H9 (cell line): ENCODE data around the gene TOGARAM2. TPM values are rescaled to one million over a fixed set of nuclear protein-coding genes. Genes with fewer than 3 reads are reported as not detected.

Experiments used
- DNase-seq: peaks from one replicate; pipeline ENCODE4 v3.0.0-alpha.2; 2017
- H2AFZ ChIP-seq: one replicate; pipeline ENCODE4 v1.6.1; 2013; ENCODE audit warnings: mild to moderate bottlenecking, low read length, control low read depth, moderate library complexity
- H2AK5ac ChIP-seq: 2 replicates; pipeline ENCODE4 v1.6.1; 2013; ENCODE audit warnings: low read length, control low read depth, mixed read lengths; ENCODE audit not compliant: insufficient read length
- H2BK120ac ChIP-seq: one replicate; pipeline ENCODE4 v1.6.1; 2013; ENCODE audit warnings: low read depth, mild to moderate bottlenecking, low read length, control low read depth, inconsistent platforms; ENCODE audit not compliant: poor library complexity, severe bottlenecking
- H2BK12ac ChIP-seq: 2 replicates; pipeline ENCODE4 v1.6.1; 2013; ENCODE audit warnings: low read length, control low read depth, mixed read lengths, low read depth; ENCODE audit not compliant: insufficient read length
- H2BK15ac ChIP-seq: 2 replicates; pipeline ENCODE4 v1.6.1; 2013; ENCODE audit warnings: low read depth, low read length, control low read depth
- H2BK20ac ChIP-seq: one replicate; pipeline ENCODE4 v1.6.1; 2013; ENCODE audit warnings: low read depth, mild to moderate bottlenecking, low read length, control low read depth, inconsistent platforms; ENCODE audit not compliant: poor library complexity, severe bottlenecking
- H2BK5ac ChIP-seq: 2 replicates; pipeline ENCODE4 v1.6.1; 2013; ENCODE audit warnings: low read length, control low read depth, mixed read lengths; ENCODE audit not compliant: insufficient read length
- H3K14ac ChIP-seq: 2 replicates; pipeline ENCODE4 v1.6.1; 2013; ENCODE audit warnings: low read length, control low read depth; ENCODE audit not compliant: insufficient read depth
- H3K18ac ChIP-seq: 2 replicates; pipeline ENCODE4 v1.6.1; 2013; ENCODE audit warnings: low read depth, mild to moderate bottlenecking, mixed read lengths, low read length, control low read depth; ENCODE audit not compliant: insufficient read length
- H3K23ac ChIP-seq: 2 replicates; pipeline ENCODE4 v1.6.1; 2013; ENCODE audit warnings: low read length, control low read depth, mixed read lengths, low read depth; ENCODE audit not compliant: insufficient read length
- H3K23me2 ChIP-seq: 2 replicates; pipeline ENCODE4 v1.6.1; 2013; ENCODE audit warnings: low read depth, mild to moderate bottlenecking, mixed read lengths, low read length, control low read depth; ENCODE audit not compliant: insufficient read length, poor library complexity, severe bottlenecking
- H3K27ac ChIP-seq: 2 replicates; pipeline ENCODE4 v1.5.1; 2013; ENCODE audit warnings: low read length, control low read depth, mixed read lengths, low read depth; ENCODE audit not compliant: insufficient read length
- H3K27me3 ChIP-seq: 2 replicates; pipeline ENCODE4 v1.6.1; 2013; ENCODE audit warnings: low read length, control low read depth, inconsistent platforms; ENCODE audit not compliant: insufficient read depth
- H3K4ac ChIP-seq: 2 replicates; pipeline ENCODE4 v1.6.1; 2013; ENCODE audit warnings: low read depth, mild to moderate bottlenecking, control low read depth, inconsistent platforms, low read length, moderate library complexity
- H3K4me1 ChIP-seq: 2 replicates; pipeline ENCODE4 v1.6.1; 2013; ENCODE audit warnings: low read length, control low read depth, inconsistent platforms; ENCODE audit not compliant: insufficient read depth
- H3K4me2 ChIP-seq: 2 replicates; pipeline ENCODE4 v1.6.1; 2013; ENCODE audit warnings: low read length, control low read depth, mixed read lengths; ENCODE audit not compliant: insufficient read length, insufficient read depth
- H3K56ac ChIP-seq: 2 replicates; pipeline ENCODE4 v1.6.1; 2013; ENCODE audit warnings: low read depth, mild to moderate bottlenecking, mixed read lengths, low read length, control low read depth; ENCODE audit not compliant: insufficient read length
- H3K79me1 ChIP-seq: 2 replicates; pipeline ENCODE4 v1.6.1; 2013; ENCODE audit warnings: low read depth, mild to moderate bottlenecking, moderate library complexity, low read length, control low read depth, inconsistent platforms; ENCODE audit not compliant: insufficient read depth, poor library complexity, severe bottlenecking
- H3K79me2 ChIP-seq: 2 replicates; pipeline ENCODE4 v1.6.1; 2013; ENCODE audit warnings: low read length, control low read depth, inconsistent platforms; ENCODE audit not compliant: insufficient read depth
- H3K9ac ChIP-seq: 2 replicates; pipeline ENCODE4 v1.6.1; 2013; ENCODE audit warnings: low read length, control low read depth, mixed read lengths; ENCODE audit not compliant: insufficient read length; ENCODE audit errors: extremely low read depth
- H3K9me3 ChIP-seq: one replicate; pipeline ENCODE4 v1.6.1; 2013; ENCODE audit warnings: low read depth, low read length, inconsistent platforms; ENCODE audit not compliant: control insufficient read depth
- H3T11ph ChIP-seq: one replicate; pipeline ENCODE4 v1.6.1; 2013; ENCODE audit warnings: mild to moderate bottlenecking, low read length, control low read depth, inconsistent platforms
- H4K20me1 ChIP-seq: one replicate; pipeline ENCODE4 v1.6.1; 2013; ENCODE audit not compliant: control insufficient read depth, insufficient read length, insufficient read depth
- H4K5ac ChIP-seq: 2 replicates; pipeline ENCODE4 v1.6.1; 2013; ENCODE audit warnings: low read depth, mild to moderate bottlenecking, mixed read lengths, low read length, control low read depth; ENCODE audit not compliant: insufficient read length
- H4K8ac ChIP-seq: replicated peaks from 2 replicates; pipeline ENCODE4 v1.6.1; 2013; ENCODE audit warnings: low read length, control low read depth, mixed read lengths, low read depth; ENCODE audit not compliant: insufficient read length
- H4K91ac ChIP-seq: 2 replicates; pipeline ENCODE4 v1.6.1; 2013; ENCODE audit warnings: low read depth, mild to moderate bottlenecking, moderate library complexity, mixed read lengths, low read length, control low read depth; ENCODE audit not compliant: insufficient read length
- H3K27ac Mint-ChIP-seq, 3 experiments: 2 replicates in 2 of 3; 3 replicates in 1 of 3; pipeline ENCODE4 v1.8.0; 2020 to 2021; ENCODE audit warnings: mixed read lengths in 3 of 3, mild to moderate bottlenecking in 1 of 3, moderate library complexity in 1 of 3
- H3K27me3 Mint-ChIP-seq: 2 replicates; pipeline ENCODE4 v1.8.0; 2021; ENCODE audit warnings: low read depth, mild to moderate bottlenecking, moderate library complexity, mixed read lengths
- H3K36me3 Mint-ChIP-seq, 3 experiments: 2 replicates in 2 of 3; 3 replicates in 1 of 3; pipeline ENCODE4 v1.8.0; 2020 to 2021; ENCODE audit warnings: low read depth in 3 of 3, mixed read lengths in 3 of 3; ENCODE audit not compliant: insufficient read depth in 1 of 3
- H3K4me1 Mint-ChIP-seq, 2 experiments: 2 replicates each; pipeline ENCODE4 v1.8.0; 2020; ENCODE audit warnings: mixed read lengths in 2 of 2
- H3K4me3 Mint-ChIP-seq, 2 experiments: 2 replicates in 1 of 2; 3 replicates in 1 of 2; pipeline ENCODE4 v1.8.0; 2020 to 2021; ENCODE audit warnings: mild to moderate bottlenecking in 2 of 2, mixed read lengths in 2 of 2, moderate library complexity in 1 of 2
- H3K9me3 Mint-ChIP-seq, 2 experiments: 2 replicates in 1 of 2; 3 replicates in 1 of 2; pipeline ENCODE4 v1.8.0; 2020; ENCODE audit warnings: mild to moderate bottlenecking in 2 of 2, mixed read lengths in 2 of 2, moderate library complexity in 1 of 2
- WGBS: extraction: QIAGEN DNeasy Blood & Tissue Kit; methylation state at CpG from one replicate; pipeline ENCODE4 v1.1.7; 2013; ENCODE audit warnings: missing lambda C conversion rate, low lambda C conversion rate, mixed read lengths; ENCODE audit not compliant: insufficient read length; ENCODE audit errors: extremely low coverage; 5-methylcytosine and 5-hydroxymethylcytosine counted together
- total RNA-seq: library from RNA; stranded (reverse); gene quantifications from 2 replicates; pipeline ENCODE4 v1.2.1, GENCODE V29; 2021
- TF ChIP-seq, protein P1 (sequence below): fragments of 200-600 bp; sonication (generic); conservative IDR thresholded peaks from 3 replicates; pipeline ENCODE4 v1.8.0; 2021; ENCODE audit warnings: antibody characterized with exemption, mild to moderate bottlenecking

TOGARAM2 gene
- total RNA-seq, 1 experiment from 2014 or later, result 0.83 TPM

DNA sequence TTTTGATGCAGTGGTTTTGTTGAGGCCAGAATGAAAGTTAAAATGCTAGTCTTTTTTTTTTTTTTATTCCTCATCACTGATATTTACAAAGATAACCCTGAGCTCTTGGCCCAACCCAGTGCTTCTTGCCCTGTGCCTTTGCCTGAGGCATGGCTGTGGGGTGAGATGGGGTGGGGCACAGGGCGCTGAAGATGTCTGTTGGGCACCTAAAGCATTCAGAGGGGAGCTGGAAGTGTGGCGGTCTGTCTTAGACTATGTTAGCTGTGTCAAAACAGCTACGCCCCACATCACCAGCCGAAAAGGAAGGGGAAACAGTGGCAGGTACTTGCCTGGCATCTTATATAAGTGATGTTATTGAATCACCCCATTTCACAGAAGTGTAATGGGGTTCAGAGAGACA, 20.7 kb downstream of the TOGARAM2 start:
- peaks cover 5 to 10% of the 10 kb centered on the region in 2 experiments for H3K4me1 Mint-ChIP-seq
- peaks cover 2% of the 10 kb centered on the region; the same call in 1 of the 2 replicates for H3K27me3 ChIP-seq
- no CpG with 5 or more reads among the region's 4 CpGs for WGBS

More for the DNA sequence above, 20.7 kb downstream of the TOGARAM2 start:
- DNase-seq, result no peak
- Histone ChIP-seq H3K9me3 (no peaks in the 10 kb centered on the region), H3K4ac (no peak overlapping the region), H4K91ac (no peak overlapping the region), H2BK120ac (no peak overlapping the region), H2BK20ac (no peak overlapping the region), H3K79me1 (no peaks in the 10 kb centered on the region), H3K27ac (no peak overlapping the region), H3K4me2 (no peak overlapping the region), H3K9ac (no peak overlapping the region), H2BK5ac (no peak overlapping the region), H4K5ac (no peak overlapping the region), H3K4me1 (no peaks in the 10 kb centered on the region; the same call in 1 of the 2 replicates), H4K20me1 (no peaks in the 10 kb centered on the region), H2BK12ac (no peak overlapping the region), H3K14ac (no peak overlapping the region), H2AK5ac (no peak overlapping the region), H3K79me2 (no peaks in the 10 kb centered on the region), H2AFZ (no peak overlapping the region), H3K56ac (no peak overlapping the region), H3K18ac (no peak overlapping the region), H4K8ac (no peak overlapping the region), H3K23me2 (no peaks in the 10 kb centered on the region), H2BK15ac (no peak overlapping the region), H3T11ph (no peak overlapping the region), H3K23ac (no peak overlapping the region)
- TF ChIP-seq, protein P1, sequence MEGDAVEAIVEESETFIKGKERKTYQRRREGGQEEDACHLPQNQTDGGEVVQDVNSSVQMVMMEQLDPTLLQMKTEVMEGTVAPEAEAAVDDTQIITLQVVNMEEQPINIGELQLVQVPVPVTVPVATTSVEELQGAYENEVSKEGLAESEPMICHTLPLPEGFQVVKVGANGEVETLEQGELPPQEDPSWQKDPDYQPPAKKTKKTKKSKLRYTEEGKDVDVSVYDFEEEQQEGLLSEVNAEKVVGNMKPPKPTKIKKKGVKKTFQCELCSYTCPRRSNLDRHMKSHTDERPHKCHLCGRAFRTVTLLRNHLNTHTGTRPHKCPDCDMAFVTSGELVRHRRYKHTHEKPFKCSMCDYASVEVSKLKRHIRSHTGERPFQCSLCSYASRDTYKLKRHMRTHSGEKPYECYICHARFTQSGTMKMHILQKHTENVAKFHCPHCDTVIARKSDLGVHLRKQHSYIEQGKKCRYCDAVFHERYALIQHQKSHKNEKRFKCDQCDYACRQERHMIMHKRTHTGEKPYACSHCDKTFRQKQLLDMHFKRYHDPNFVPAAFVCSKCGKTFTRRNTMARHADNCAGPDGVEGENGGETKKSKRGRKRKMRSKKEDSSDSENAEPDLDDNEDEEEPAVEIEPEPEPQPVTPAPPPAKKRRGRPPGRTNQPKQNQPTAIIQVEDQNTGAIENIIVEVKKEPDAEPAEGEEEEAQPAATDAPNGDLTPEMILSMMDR, result no peak
- H3K27me3 Mint-ChIP-seq, result peaks cover 3% of the 10 kb centered on the region
- no peaks in the 10 kb centered on the region for H3K36me3 Mint-ChIP-seq
- no peak overlapping the region for H3K4me3 Mint-ChIP-seq
- peak overlapping the region in 1 of 3 experiments; percentile 10; a peak in 1 of 7 replicates for H3K27ac Mint-ChIP-seq
- H3K9me3 Mint-ChIP-seq, result no peaks in the 10 kb centered on the region
